H1 (cell line): Measurements from ENCODE around the gene DENND1A. TPM values are rescaled to one million over a fixed set of nuclear protein-coding genes. Genes with fewer than 3 reads are reported as not detected.

Source experiments
- CTCF ChIA-PET: fragments of 300-600 bp; sonication (Branson Sonifier 250); formaldehyde crosslinking; loops from one replicate; lab custom pipeline; 2021; ENCODE audit not compliant: partially characterized antibody; lab: Charles Lee
- POLR2A ChIA-PET: fragments of 300-600 bp; sonication (Branson Sonifier 250); formaldehyde crosslinking; loops from one replicate; lab custom pipeline; 2021; ENCODE audit warnings: inconsistent platforms; ENCODE audit not compliant: partially characterized antibody; lab: Charles Lee
- DNase-seq, 2 experiments: peaks; one replicate each; pipeline versions ENCODE4 v3.0.0 to v3.0.0-alpha.2; 2010 to 2022; ENCODE audit warnings: low spot score in 2 of 2, low read depth in 1 of 2, mixed read lengths in 1 of 2
- FAIRE-seq: peaks from 2 replicates; lab custom pipeline; 2011; peaks lifted over from hg19 to GRCh38; lab: Jason Lieb, UNC
- H2AFZ ChIP-seq: 2 replicates; pipeline ENCODE4 v1.8.1; 2012; ENCODE audit warnings: low read length, inconsistent platforms
- H2AK5ac ChIP-seq: 2 replicates; pipeline ENCODE4 v1.6.1; 2013; ENCODE audit warnings: low read depth, low read length
- H2BK120ac ChIP-seq: replicated peaks from 2 replicates; pipeline ENCODE3; 2013; ENCODE audit warnings: low read depth, low read length, inconsistent platforms
- H2BK12ac ChIP-seq: 2 replicates; pipeline ENCODE4 v1.6.1; 2013; ENCODE audit warnings: low read depth, low read length
- H2BK15ac ChIP-seq: 2 replicates; pipeline ENCODE4 v1.6.1; 2013; ENCODE audit warnings: low read length
- H2BK20ac ChIP-seq: 2 replicates; pipeline ENCODE4 v1.6.1; 2013; ENCODE audit warnings: low read length
- H2BK5ac ChIP-seq: 2 replicates; pipeline ENCODE4 v1.6.1; 2013; ENCODE audit warnings: low read depth, low read length
- H3K14ac ChIP-seq: 2 replicates; pipeline ENCODE4 v1.6.1; 2013; ENCODE audit warnings: inconsistent platforms; ENCODE audit not compliant: insufficient read length
- H3K18ac ChIP-seq: 2 replicates; pipeline ENCODE4 v1.6.1; 2013; ENCODE audit warnings: low read length; ENCODE audit errors: extremely low read depth
- H3K23ac ChIP-seq: 2 replicates; pipeline ENCODE4 v1.6.1; 2013; ENCODE audit warnings: inconsistent platforms; ENCODE audit not compliant: insufficient read length
- H3K23me2 ChIP-seq: 2 replicates; pipeline ENCODE4 v1.6.1; 2013; ENCODE audit warnings: low read depth, low read length
- H3K27ac ChIP-seq: 2 replicates; pipeline ENCODE4 v1.6.1; 2011; ENCODE audit warnings: low read depth, low read length, inconsistent platforms
- H3K27me3 ChIP-seq, 4 experiments: replicated peaks in 1 of 4; 1 replicate in 1 of 4; 2 replicates in 3 of 4; pipeline versions ENCODE4 v1.6.1 to v1.8.1; 2011 to 2013; ENCODE audit warnings: low read length in 3 of 4, mild to moderate bottlenecking in 3 of 4, inconsistent platforms in 2 of 4, mixed read lengths in 2 of 4, moderate library complexity in 1 of 4; ENCODE audit not compliant: control insufficient read depth in 3 of 4, insufficient read depth in 3 of 4; ENCODE audit errors: extremely low read depth in 1 of 4
- H3K36me3 ChIP-seq, 4 experiments: 2 replicates each; pipeline versions ENCODE4 v1.6.1 to v1.8.1; 2011 to 2013; ENCODE audit warnings: mild to moderate bottlenecking in 4 of 4, low read length in 3 of 4, moderate library complexity in 2 of 4, control low read depth in 1 of 4, inconsistent platforms in 1 of 4; ENCODE audit not compliant: insufficient read depth in 4 of 4, control insufficient read depth in 2 of 4
- H3K4ac ChIP-seq: replicated peaks from 2 replicates; pipeline ENCODE3; 2013; ENCODE audit warnings: low read length, low read depth, mixed read lengths, inconsistent platforms; ENCODE audit not compliant: insufficient read length
- H3K4me1 ChIP-seq, 4 experiments: replicated peaks in 1 of 4; 1 replicate in 1 of 4; 2 replicates in 3 of 4; pipeline versions ENCODE4 v1.6.1 to v1.8.1; 2011 to 2013; ENCODE audit warnings: low read length in 3 of 4, inconsistent platforms in 2 of 4, mixed read lengths in 1 of 4; ENCODE audit not compliant: insufficient read depth in 4 of 4, control insufficient read depth in 3 of 4
- H3K4me2 ChIP-seq, 2 experiments: 2 replicates each; pipeline versions ENCODE4 v1.6.1 to v1.8.1; 2011 to 2013; ENCODE audit warnings: low read depth in 2 of 2, low read length in 2 of 2, control low read depth in 1 of 2, inconsistent platforms in 1 of 2, mild to moderate bottlenecking in 1 of 2; ENCODE audit not compliant: insufficient read depth in 1 of 2
- H3K4me3 ChIP-seq, 4 experiments: fragments of 200-600, 300-600 bp in 1 of 4; sonication (generic), shearing (Covaris generic), sonication (Bioruptor Twin) in 1 of 4; 2 replicates each; pipeline versions ENCODE4 v1.5.1 to v1.8.1; 2011 to 2016; ENCODE audit warnings: low read length in 4 of 4, low read depth in 3 of 4, control low read depth in 2 of 4, inconsistent platforms in 2 of 4, mild to moderate bottlenecking in 2 of 4, mixed read lengths in 1 of 4, moderate library complexity in 1 of 4; ENCODE audit not compliant: insufficient read depth in 2 of 4; ENCODE audit errors: extremely low read depth in 1 of 4
- H3K56ac ChIP-seq: replicated peaks from 2 replicates; pipeline ENCODE3; 2013; ENCODE audit warnings: low read depth, mild to moderate bottlenecking, mixed read lengths, low read length, inconsistent platforms; ENCODE audit not compliant: insufficient read length
- H3K79me1 ChIP-seq: 2 replicates; pipeline ENCODE4 v1.6.1; 2013; ENCODE audit warnings: low read depth, low read length, control low read depth
- H3K79me2 ChIP-seq, 2 experiments: 2 replicates each; pipeline versions ENCODE4 v1.6.1 to v1.8.1; 2012 to 2013; ENCODE audit warnings: low read length in 2 of 2, mild to moderate bottlenecking in 2 of 2, inconsistent platforms in 1 of 2; ENCODE audit not compliant: insufficient read depth in 2 of 2, control insufficient read depth in 1 of 2
- H3K9ac ChIP-seq, 4 experiments: replicated peaks in 1 of 4; 1 replicate in 1 of 4; 2 replicates in 3 of 4; pipeline versions ENCODE4 v1.6.1 to v1.8.1; 2011 to 2013; ENCODE audit warnings: low read depth in 3 of 4, low read length in 3 of 4, control low read depth in 2 of 4, mild to moderate bottlenecking in 2 of 4, moderate library complexity in 2 of 4, inconsistent platforms in 1 of 4; ENCODE audit errors: extremely low read depth in 1 of 4
- H3K9me3 ChIP-seq, 2 experiments: 2 replicates each; pipeline versions ENCODE4 v1.6.1 to v1.8.1; 2012 to 2013; ENCODE audit warnings: mild to moderate bottlenecking in 2 of 2, moderate library complexity in 2 of 2, control low read depth in 1 of 2, inconsistent platforms in 1 of 2, low read depth in 1 of 2, low read length in 1 of 2, mixed read lengths in 1 of 2; ENCODE audit not compliant: insufficient read depth in 2 of 2
- H4K20me1 ChIP-seq, 2 experiments: replicated peaks in 1 of 2; 2 replicates each; pipeline versions ENCODE3 to v1.8.1; 2011 to 2013; ENCODE audit warnings: inconsistent platforms in 2 of 2, low read length in 2 of 2, mild to moderate bottlenecking in 1 of 2; ENCODE audit not compliant: insufficient read depth in 2 of 2, control insufficient read depth in 1 of 2
- H4K5ac ChIP-seq: 2 replicates; pipeline ENCODE4 v1.6.1; 2013; ENCODE audit warnings: low read length, low read depth, mixed read lengths, inconsistent platforms; ENCODE audit not compliant: insufficient read length
- H4K8ac ChIP-seq: 2 replicates; pipeline ENCODE4 v1.8.0; 2013; ENCODE audit warnings: mild to moderate bottlenecking, moderate library complexity, low read length, inconsistent platforms; ENCODE audit not compliant: insufficient read depth; ENCODE audit errors: extremely low read depth
- H4K91ac ChIP-seq: replicated peaks from 2 replicates; pipeline ENCODE3; 2013; ENCODE audit warnings: low read length, mixed read lengths, inconsistent platforms; ENCODE audit not compliant: insufficient read length
- CHD1 ChIP-seq: IDR thresholded peaks from 2 replicates; pipeline ENCODE4 v1.6.1; 2012; ENCODE audit warnings: low read depth, low read length, improper control_type of control experiment
- EP300 ChIP-seq, 2 experiments: IDR thresholded peaks; 1 replicate in 1 of 2; 2 replicates in 1 of 2; pipeline ENCODE4 v1.6.1; 2011 to 2012; ENCODE audit warnings: low read depth in 2 of 2, low read length in 2 of 2, mild to moderate bottlenecking in 2 of 2, borderline replicate concordance in 1 of 2, inconsistent platforms in 1 of 2, moderate library complexity in 1 of 2
- FOSL1 ChIP-seq: IDR thresholded peaks from 2 replicates; pipeline ENCODE4 v1.6.1; 2011; ENCODE audit warnings: mild to moderate bottlenecking, low read depth, low read length, moderate library complexity; ENCODE audit not compliant: insufficient read depth
- GABPA ChIP-seq: IDR thresholded peaks from 2 replicates; pipeline ENCODE4 v1.6.1; 2011; ENCODE audit warnings: mild to moderate bottlenecking, low read length, moderate library complexity, borderline replicate concordance; ENCODE audit not compliant: insufficient read depth
- HDAC6 ChIP-seq: IDR thresholded peaks from one replicate; pipeline ENCODE4 v1.7.1; 2012; ENCODE audit warnings: low read depth, mild to moderate bottlenecking, inconsistent platforms, low read length, moderate library complexity
- MAFK ChIP-seq: IDR thresholded peaks from 2 replicates; pipeline ENCODE4 v1.6.1; 2012; ENCODE audit warnings: low read depth, mild to moderate bottlenecking, improper control_type of control experiment, low read length
- POLR2A ChIP-seq, 2 experiments: IDR thresholded peaks; 1 replicate in 1 of 2; 2 replicates in 1 of 2; pipeline ENCODE4 v1.6.1; 2011; ENCODE audit warnings: low read depth in 2 of 2, low read length in 2 of 2, mild to moderate bottlenecking in 2 of 2; ENCODE audit errors: control extremely low read depth in 1 of 2
- POU5F1 ChIP-seq: IDR thresholded peaks from 2 replicates; pipeline ENCODE4 v1.6.1; 2011; ENCODE audit warnings: low read depth, mild to moderate bottlenecking, low read length, moderate library complexity
- RAD21 ChIP-seq, 2 experiments: IDR thresholded peaks in 1 of 2; conservative IDR thresholded peaks in 1 of 2; 2 replicates each; pipeline ENCODE4 v1.6.1; 2011; ENCODE audit warnings: low read depth in 2 of 2, low read length in 2 of 2, improper control_type of control experiment in 1 of 2, inconsistent platforms in 1 of 2, mild to moderate bottlenecking in 1 of 2, moderate library complexity in 1 of 2
- RFX5 ChIP-seq: IDR thresholded peaks from 2 replicates; pipeline ENCODE4 v1.6.1; 2011; ENCODE audit warnings: low read depth, low read length, improper control_type of control experiment, borderline replicate concordance
- SAP30 ChIP-seq: fragments of 300-600 bp; sonication (generic); IDR thresholded peaks from 2 replicates; pipeline ENCODE4 v1.7.1; 2012; ENCODE audit warnings: low read length, moderate library complexity, mild to moderate bottlenecking, inconsistent platforms; ENCODE audit not compliant: insufficient read depth, insufficient replicate concordance
- SP4 ChIP-seq: IDR thresholded peaks from 2 replicates; pipeline ENCODE4 v1.6.1; 2012; ENCODE audit warnings: low read length, inconsistent platforms
- TCF12 ChIP-seq: IDR thresholded peaks from 2 replicates; pipeline ENCODE4 v1.6.1; 2011; ENCODE audit warnings: low read depth, mild to moderate bottlenecking, low read length
- ZNF274 ChIP-seq: IDR thresholded peaks from 2 replicates; pipeline ENCODE4 v1.7.0; 2012; ENCODE audit warnings: low read length, borderline replicate concordance; ENCODE audit errors: extremely low read depth
- WGBS, 2 experiments: shearing (Covaris generic) in 1 of 2; methylation state at CpG; one replicate each; pipeline versions ENCODE4 v1.1.6 to v1.1.7; 2013 to 2015; ENCODE audit warnings: low lambda C conversion rate in 2 of 2, mixed read lengths in 2 of 2, inconsistent platforms in 1 of 2, low coverage in 1 of 2, missing lambda C conversion rate in 1 of 2; ENCODE audit not compliant: insufficient replicate concordance in 2 of 2, insufficient coverage in 1 of 2, insufficient read length in 1 of 2; ENCODE audit errors: extremely low coverage in 1 of 2, missing lambda C conversion rate in 1 of 2; 5-methylcytosine and 5-hydroxymethylcytosine counted together
- polyA plus RNA-seq, 7 experiments: library from polyadenylated mRNA; depleted of rRNA in 3 of 7; stranded (reverse) in 5 of 7; unstranded in 2 of 7; fragments of >200 nt in 5 of 7; fragments of 200-250 nt in 2 of 7; gene quantifications; 1 replicate in 5 of 7; 2 replicates in 1 of 7; 4 replicates in 1 of 7; pipeline versions ENCODE4 v1.2.1 to v1.2.3, GENCODE V29; 2011 to 2013; ENCODE audit warnings: missing spikeins in 2 of 7, mixed read lengths in 2 of 7
- total RNA-seq: library from RNA; stranded (reverse); fragmentation: NEBNext Ultra II Directional; extraction: Animal tissue kit (Norgen Biotek cat#: 25700); gene quantifications from 2 replicates; pipeline ENCODE4 v1.2.1, GENCODE V29; 2021
- TF ChIP-seq, protein P1 (sequence below): IDR thresholded peaks from 2 replicates; pipeline ENCODE4 v1.6.1; 2012; ENCODE audit warnings: inconsistent platforms

DENND1A gene
- total and polyA plus RNA-seq, 2 of the 8 experiments (the other 6 are each of a cell fraction or from before 2014, with no cell fraction given) = 24.1 to 26.4 TPM

DNA sequence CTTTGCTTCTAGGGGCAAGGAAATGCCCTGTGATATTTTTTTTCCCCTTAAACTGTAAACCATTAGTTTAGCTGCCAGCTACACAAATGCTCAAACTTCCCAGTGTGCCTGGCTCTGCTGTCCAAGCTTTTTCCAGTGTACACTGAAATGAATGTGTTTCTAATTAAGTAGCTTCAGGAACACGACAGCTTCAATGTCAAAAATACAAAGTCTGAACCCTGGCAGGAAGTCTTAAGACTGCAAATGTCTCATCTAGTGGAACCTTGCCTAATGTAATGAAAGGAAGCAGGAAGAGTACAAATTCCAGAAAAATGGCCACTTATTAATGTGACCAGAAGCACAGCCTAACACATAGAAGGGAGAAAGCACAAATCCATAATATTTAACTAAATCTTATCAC lies 318.7 kb downstream of the DENND1A start:
- FAIRE-seq = no peak
- no peak overlapping the region for H3K4ac ChIP-seq
- H4K91ac ChIP-seq = no peak overlapping the region
- H4K20me1 ChIP-seq = peaks cover 0 to 3% of the 10 kb centered on the region in 2 experiments
- H2BK15ac ChIP-seq = no peak overlapping the region
- H3K23ac ChIP-seq = no peak overlapping the region
- H3K4me3 ChIP-seq = no peak overlapping the region
- H3K4me2 ChIP-seq = no peak overlapping the region
- H2AFZ ChIP-seq = no peak overlapping the region
- no peak overlapping the region for H2BK120ac ChIP-seq
- H2BK5ac ChIP-seq = no peak overlapping the region
- H2AK5ac ChIP-seq = no peak overlapping the region
- H3K27me3 ChIP-seq = no peaks in the 10 kb centered on the region; a peak in 1 of 7 replicates
- ChIA-PET POLR2A (no interaction called here), CTCF (no interaction called here)
- H4K8ac ChIP-seq = no peak overlapping the region
- no peak overlapping the region for H3K56ac ChIP-seq
- H3K27ac ChIP-seq = no peak overlapping the region
- H3K9me3 ChIP-seq = no peaks in the 10 kb centered on the region
- no peak overlapping the region for H3K9ac ChIP-seq
- no peak overlapping the region for H3K14ac ChIP-seq
- no peaks in the 10 kb centered on the region for H3K79me2 ChIP-seq
- no peaks in the 10 kb centered on the region for H3K4me1 ChIP-seq
- H4K5ac ChIP-seq = no peak overlapping the region
- no peak overlapping the region for H3K18ac ChIP-seq
- no peaks in the 10 kb centered on the region for H3K23me2 ChIP-seq
- H3K36me3 ChIP-seq = no peaks in the 10 kb centered on the region
- no peaks in the 10 kb centered on the region for H3K79me1 ChIP-seq
- 94% methylated on average over 1 of the region's 1 CpG; no CpG with 5 or more reads in 1 of the 2 experiments for WGBS, 2 experiments
- no peak overlapping the region for H2BK12ac ChIP-seq
- DNase-seq = no peak
- no peak overlapping the region for H2BK20ac ChIP-seq
- TF ChIP-seq GABPA (no peak), POLR2A (IDR thresholded peaks at IDR 0.05; ENCODE audit: control extremely low read depth in 1 of 2, low read depth in 2 of 2, low read length in 2 of 2) (no peak), RFX5 (no peak), HDAC6 (no peak), CHD1 (no peak), EP300 (IDR thresholded peaks at IDR 0.05; ENCODE audit: borderline replicate concordance in 1 of 2, low read depth in 2 of 2, low read length in 2 of 2) (no peak), POU5F1 (no peak), SP4 (no peak), SAP30 (no peak), FOSL1 (no peak), MAFK (no peak), TCF12 (no peak), RAD21 (IDR thresholded peaks at IDR 0.05 in 1 of 2, conservative IDR thresholded peaks at IDR 0.05 in 1 of 2; ENCODE audit: low read depth in 2 of 2, low read length in 2 of 2) (no peak), ZNF274 (no peak)
- TF ChIP-seq, protein P1, sequence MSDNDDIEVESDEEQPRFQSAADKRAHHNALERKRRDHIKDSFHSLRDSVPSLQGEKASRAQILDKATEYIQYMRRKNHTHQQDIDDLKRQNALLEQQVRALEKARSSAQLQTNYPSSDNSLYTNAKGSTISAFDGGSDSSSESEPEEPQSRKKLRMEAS = no peak
